ENCODE data around the gene VSIG4. TPM values are rescaled to one million over a fixed set of nuclear protein-coding genes. Genes with fewer than 3 reads are reported as not detected.

The VSIG4 gene
- total and polyA plus RNA-seq, 2 of the 8 experiments (the other 6 are each of a cell fraction or from before 2014, with no cell fraction given): not detected

DNA sequence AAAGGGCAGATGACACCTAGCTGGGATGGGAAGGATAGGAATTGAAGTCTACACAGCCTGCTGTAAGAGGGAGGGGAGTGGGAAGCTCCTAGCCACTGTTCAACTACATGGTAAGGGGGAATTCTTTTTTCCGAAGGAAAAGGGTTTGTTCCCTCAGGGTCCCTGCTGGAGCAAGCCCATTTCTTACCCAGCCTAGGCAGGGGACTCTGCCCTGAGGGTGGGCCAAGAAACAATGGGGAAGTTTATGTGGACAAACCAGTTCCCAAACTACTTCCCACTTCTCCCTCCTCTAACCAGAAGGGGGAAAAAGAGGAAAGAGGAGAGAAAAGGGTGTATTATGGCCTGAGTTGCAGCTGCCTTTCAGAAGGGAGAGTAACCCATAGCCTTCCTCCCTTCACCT lies 13.5 kb upstream of the VSIG4 start (continued):
- TF ChIP-seq BCL11A (IDR thresholded peaks at IDR 0.05; ENCODE audit: low read depth in 2 of 2, low read length in 2 of 2): no peak
- no peak for TF ChIP-seq NANOG (IDR thresholded peaks at IDR 0.05; ENCODE audit: insufficient read depth, low read depth, low read length, poor library complexity, severe bottlenecking)
- no peak for TF ChIP-seq SAP30 (IDR thresholded peaks at IDR 0.05; ENCODE audit: insufficient read depth, insufficient replicate concordance, low read length)
- no peak for TF ChIP-seq POLR2A (IDR thresholded peaks at IDR 0.05; ENCODE audit: control extremely low read depth in 1 of 2, low read depth in 2 of 2, low read length in 2 of 2)
- TF ChIP-seq JUND (IDR thresholded peaks at IDR 0.05; ENCODE audit: low read length): no peak

Data from H1 (cell line).